ENCODE measurements around the gene FAXDC2. TPM values are rescaled to one million over a fixed set of nuclear protein-coding genes. Genes with fewer than 3 reads are reported as not detected.

The FAXDC2 gene
- total and polyA plus RNA-seq, 9 of the 15 experiments (the other 6 are each of a cell fraction or from before 2014, with no cell fraction given): 2.4 to 30.0 (median 9.9) TPM

GRCh38 chr5:154866841-154867240 lies 16.4 kb upstream of the FAXDC2 start (continued):
- TF ChIP-seq MXD1 (CRISPR knock-in tag; IDR thresholded peaks at IDR 0.05; ENCODE audit: borderline replicate concordance, poor library complexity, severe bottlenecking): no peak
- no peak for TF ChIP-seq ETV5 (CRISPR knock-in tag; IDR thresholded peaks at IDR 0.05; ENCODE audit: low read depth)

- 83% methylated on average over 5 of the region's 5 CpGs for WGBS (ENCODE audit: insufficient coverage, low coverage, missing lambda C conversion rate)
- Histone ChIP-seq H3K36me3 (ENCODE audit: control insufficient read depth, insufficient read depth, low read length) (peaks cover 70% of the 10 kb centered on the region), H3K27ac (ENCODE audit: extremely low read depth, low read depth, low read length) (no peak overlapping the region), H3K4me2 (ENCODE audit: insufficient read depth, low read length) (no peak overlapping the region), H2AFZ (ENCODE audit: low read depth, low read length) (no peak overlapping the region), H3K9ac (ENCODE audit: insufficient read depth in 1 of 2, low read depth in 2 of 2, low read length in 2 of 2) (no peak overlapping the region), H3K27me3 (ENCODE audit: control insufficient read depth in 2 of 2, insufficient read depth in 2 of 2, low read length in 2 of 2) (no peaks in the 10 kb centered on the region), H3K4me3 (no peak overlapping the region), H3K79me2 (ENCODE audit: control insufficient read depth, insufficient read depth, low read length) (peaks cover 50% of the 10 kb centered on the region), H3K4me1 (replicated peaks in 1 of 2; ENCODE audit: control insufficient read depth in 2 of 2, insufficient read depth in 2 of 2, low read length in 2 of 2) (peaks cover under 1 to 5% of the 10 kb centered on the region in 2 experiments; a peak in 3 of 5 replicates), H4K20me1 (replicated peaks; ENCODE audit: control insufficient read depth, insufficient read depth, low read length) (no peaks in the 10 kb centered on the region; the same call in 1 of the 2 replicates), H3K9me1 (ENCODE audit: control insufficient read depth, insufficient read depth, low read length) (no peaks in the 10 kb centered on the region), H3K9me3 (replicated peaks; ENCODE audit: control insufficient read depth, insufficient read depth, low read depth, low read length) (no peaks in the 10 kb centered on the region)
- FAIRE-seq (no peak), ATAC-seq (no peak), DNase-seq (ENCODE audit: extremely low read depth in 1 of 4, low spot score in 3 of 4) (no peak)
- intact Hi-C loops (cut with micrococcal nuclease) (no loop called here), in situ Hi-C loops (cut with MboI) (no loop called here)
- BruUV-seq (replicated peaks): no TSS peak
- no peak for TF ChIP-seq HDAC8 (tag; IDR thresholded peaks at IDR 0.05)
- TF ChIP-seq BCLAF1 (IDR thresholded peaks at IDR 0.05; ENCODE audit: borderline replicate concordance in 1 of 2, control insufficient read depth in 1 of 2, low read depth in 2 of 2, low read length in 1 of 2): no peak
- no peak for TF ChIP-seq ZNF655 (CRISPR knock-in tag; IDR thresholded peaks at IDR 0.05)
- no peak for TF ChIP-seq CAMTA2 (CRISPR knock-in tag; conservative IDR thresholded peaks at IDR 0.05)
- CTCF ChIA-PET (ENCODE audit: low intra/inter-chr PET ratio): no interaction called here
- POLR2A ChIA-PET: no interaction called here
Measured at GRCh38 chr5:154865466-154866184, 15.2 kb upstream of the FAXDC2 start.

Data from K562 (cell line).